ENCODE data around the gene TAAR8.
"Not testable (repeated sequence)": the region's sequence is repeated elsewhere in the genome, so short reads cannot be mapped to it uniquely, and the experiment has no call there.

The TAAR8 gene, protein sequence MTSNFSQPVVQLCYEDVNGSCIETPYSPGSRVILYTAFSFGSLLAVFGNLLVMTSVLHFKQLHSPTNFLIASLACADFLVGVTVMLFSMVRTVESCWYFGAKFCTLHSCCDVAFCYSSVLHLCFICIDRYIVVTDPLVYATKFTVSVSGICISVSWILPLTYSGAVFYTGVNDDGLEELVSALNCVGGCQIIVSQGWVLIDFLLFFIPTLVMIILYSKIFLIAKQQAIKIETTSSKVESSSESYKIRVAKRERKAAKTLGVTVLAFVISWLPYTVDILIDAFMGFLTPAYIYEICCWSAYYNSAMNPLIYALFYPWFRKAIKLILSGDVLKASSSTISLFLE

DNA sequence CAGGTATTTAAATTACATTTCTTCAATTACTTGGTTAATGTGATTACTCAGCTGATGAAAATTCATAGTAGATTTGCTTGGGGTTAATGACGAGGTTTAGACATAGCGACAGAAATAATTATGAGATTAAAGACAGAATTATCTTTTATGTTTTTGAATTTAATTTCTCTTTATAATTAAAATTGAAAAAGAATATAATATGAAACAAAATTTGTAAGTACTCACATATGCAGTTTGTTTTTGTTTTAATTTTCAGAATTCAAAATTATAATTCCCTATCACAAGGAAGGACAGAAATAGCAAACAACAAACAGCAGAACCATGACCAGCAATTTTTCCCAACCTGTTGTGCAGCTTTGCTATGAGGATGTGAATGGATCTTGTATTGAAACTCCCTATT is at the start of gene TAAR8:
Gene TAAR8, plus strand, starts transcription at position 301 of the 400 bp plus-strand sequence. Its CDS starts 21 bp downstream, at position 322.
- DNase-seq = no peak

DNA sequence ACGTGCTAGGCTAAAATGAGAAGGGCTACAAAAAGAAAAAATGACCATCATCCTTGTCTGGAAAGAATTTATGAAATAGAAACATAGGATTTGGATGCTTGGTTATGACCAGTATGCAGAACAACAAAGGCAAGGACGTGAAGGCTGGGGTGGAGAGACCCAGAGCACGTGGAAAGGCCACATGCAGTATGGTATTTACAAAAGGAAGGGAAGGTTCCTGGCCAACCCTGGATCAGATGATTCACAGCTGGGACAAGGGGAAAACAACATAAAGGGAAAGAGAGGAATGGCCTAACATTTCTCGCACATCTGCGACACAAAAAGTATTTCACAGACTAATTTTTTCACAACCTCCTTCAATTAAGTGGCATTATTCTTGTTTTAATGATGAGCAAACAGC is 47.7 kb upstream of the TAAR8 start:
- no peak for DNase-seq

DNA sequence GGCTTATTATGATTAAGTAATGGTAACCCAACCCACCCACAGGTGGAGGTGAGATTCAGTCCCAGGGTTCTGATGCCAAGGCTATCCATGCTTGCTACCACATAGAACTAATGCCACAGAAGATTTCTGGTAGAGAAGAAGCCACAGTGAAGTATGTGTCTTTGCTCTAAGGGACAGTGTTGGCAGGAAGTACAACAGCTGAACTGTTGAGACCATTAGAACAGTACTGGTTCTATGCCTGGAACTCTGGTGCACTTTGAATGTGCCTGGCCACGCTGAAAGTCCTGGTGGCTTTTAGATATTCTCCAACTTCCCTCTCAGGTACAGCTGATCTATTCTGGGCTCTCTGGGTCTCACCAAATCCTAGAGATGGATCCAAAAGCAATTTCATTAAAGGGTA is 47.3 kb upstream of the TAAR8 start:
- DNase-seq = no peak

DNA sequence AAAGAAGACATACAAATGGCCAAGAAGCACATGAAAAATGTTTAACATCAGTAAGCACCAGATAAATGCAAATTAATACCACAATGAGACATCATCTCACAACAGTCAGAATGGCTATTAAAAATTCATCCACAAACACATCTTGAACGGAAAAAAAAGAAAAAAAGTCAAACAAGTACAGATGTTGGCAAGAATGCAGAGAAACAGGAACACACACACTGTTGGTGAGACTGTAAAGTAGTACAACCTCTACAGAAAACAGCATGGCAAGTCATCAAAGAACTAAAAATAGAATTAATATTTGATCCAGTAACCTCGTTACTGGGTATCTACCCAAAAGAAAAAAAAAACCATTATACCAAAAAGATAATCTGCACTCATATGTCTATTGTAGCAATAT is 46.0 kb upstream of the TAAR8 start:
- DNase-seq = no peak

DNA sequence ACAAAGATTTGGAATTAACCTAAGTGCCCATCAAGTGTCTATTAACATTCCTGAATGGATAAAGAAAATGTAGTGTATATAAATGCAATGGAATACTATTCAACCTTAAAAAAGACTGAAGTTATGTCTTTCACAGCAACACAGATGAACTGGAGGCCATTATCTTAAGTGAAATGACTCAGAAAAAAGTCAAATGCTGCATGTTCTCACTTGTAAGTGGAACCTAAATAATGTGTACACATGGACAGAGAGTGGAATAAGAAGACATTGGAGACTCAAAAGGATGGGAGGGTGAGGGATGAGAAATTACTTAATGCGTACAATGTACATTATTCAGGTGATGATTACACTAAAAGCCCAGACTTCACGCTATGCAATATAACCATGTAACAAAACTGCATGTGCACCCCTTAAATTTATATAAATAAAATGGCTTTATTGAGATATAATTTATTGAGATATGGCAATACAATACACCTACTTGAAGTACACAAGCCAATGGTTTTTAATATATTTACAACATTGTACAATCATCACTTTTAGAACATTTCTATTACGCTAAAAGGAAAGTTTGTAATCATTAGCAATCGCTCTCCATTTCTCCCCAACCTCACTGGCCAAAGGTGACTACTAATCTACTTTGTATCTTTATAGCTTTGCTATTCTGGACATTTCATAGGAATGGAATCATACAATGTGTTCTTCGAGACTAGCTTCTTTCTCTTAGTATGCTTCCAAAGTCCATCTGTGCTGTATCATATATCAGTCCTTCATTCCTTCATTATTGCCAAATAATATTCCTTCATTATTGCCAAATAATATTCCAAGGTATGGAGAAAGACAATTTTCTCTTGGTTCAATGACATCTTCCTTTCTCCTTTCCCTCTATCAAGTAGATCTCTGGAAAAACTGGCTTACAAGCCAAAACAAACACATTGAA is 45.3 kb upstream of the TAAR8 start:
- no peak for DNase-seq

DNA sequence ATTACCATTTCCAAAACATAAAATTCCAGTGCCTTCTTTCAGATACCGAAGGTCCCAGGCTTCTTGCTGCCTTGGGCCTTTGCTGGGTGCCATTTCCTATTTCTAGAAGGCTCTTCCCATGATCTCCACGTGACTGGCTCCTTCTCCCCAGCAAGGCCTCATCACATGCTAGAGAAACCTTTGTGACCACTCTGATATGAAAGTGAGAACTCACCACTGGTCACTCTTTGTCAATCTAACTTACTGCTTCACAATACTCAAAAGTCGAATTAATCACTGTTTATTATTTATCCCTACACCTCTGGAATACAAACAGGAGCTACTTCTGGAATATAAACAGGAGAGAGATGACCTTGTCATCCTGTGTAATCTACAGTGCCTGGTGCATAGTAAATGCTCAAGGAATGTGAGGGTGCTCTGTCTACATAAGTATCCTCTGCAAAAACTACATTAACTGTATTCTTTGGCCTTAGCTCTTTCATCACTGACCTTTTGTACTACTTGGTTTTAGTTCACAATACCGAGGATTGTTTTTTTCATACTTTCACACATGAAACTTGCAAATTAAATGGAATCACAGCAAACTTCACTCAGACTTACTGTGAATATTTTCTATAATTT is 41.2 kb upstream of the TAAR8 start:
- DNase-seq = no peak

DNA sequence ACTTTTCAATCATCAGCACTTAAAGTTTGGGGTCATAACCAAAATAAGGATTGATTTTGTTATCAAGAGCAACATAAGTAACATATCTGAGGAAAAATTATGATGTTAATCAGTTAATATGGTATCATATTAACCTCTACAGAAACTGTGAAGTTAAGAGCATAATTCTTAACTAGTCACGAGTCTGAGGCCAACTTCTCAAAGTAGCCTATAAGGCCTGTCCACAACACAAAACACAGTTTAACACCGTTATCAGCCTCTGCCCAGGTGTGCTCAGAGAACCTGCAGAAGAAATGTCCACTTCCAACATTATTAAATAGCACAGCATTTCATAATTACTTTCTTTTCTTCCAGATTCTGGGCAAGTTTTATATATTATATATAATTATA is 40.6 kb upstream of the TAAR8 start:
- DNase-seq = no peak

DNA sequence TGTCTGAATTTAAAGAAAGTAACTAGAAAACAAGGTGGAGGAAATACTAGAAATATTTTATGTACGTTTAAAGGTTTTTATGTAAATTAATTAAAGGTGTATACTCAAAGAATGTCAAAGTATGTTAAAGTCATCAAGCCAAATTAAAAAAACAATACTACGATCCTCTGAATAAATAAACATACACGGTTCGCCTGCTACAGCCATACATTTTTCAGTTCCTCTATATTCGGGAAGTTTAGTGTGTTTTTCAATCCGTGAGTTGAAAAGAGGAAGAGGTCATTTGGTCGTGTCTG is 40.2 kb upstream of the TAAR8 start:
- DNase-seq = no peak

DNA sequence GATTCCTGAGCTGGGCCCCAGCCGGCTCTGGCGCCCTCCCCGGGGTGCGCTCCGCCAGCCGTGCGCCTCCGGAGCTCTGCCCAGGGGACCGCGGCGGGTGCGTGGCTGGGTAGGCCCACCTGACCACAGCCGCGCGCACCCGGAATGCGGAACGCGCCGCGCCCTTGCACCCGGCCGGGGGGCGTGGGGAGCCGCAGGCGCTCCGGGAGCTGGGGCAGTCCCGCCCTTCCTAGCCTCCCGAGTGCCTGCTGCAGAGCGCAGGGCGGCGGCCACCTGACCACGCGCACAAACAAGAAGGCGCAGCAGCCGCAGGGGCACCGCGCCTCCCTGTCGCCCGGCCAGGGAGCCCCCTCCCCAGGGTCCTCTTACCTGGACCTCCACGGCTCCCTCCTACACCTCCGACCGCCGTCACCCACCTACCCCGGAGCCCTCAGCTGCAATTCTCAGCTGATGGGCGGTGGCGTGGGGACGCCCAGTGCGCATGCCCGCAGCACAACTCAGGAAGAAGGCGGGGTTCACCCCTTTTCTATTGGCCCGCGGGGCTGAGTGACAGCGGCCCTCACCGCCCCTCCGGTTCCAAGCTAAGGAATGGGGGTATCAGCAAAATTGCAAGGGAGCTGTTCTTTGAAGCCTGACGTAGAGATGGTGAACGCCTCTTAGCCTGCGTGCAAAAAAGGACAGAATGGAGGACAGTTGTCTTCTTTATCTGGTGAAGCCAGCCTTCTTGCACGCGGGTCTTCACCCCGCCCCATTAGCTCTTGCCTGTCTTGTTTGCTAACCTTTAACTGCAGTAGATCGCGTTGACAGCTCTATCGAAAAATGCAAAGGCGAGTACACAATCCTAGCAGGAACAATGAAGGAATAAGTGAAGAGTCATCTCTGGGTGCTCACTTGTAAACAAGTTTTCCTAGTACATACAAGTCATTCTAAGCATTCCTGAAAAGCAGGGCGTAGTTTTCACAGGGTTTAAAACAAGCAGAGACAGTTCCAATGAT is 39.5 kb upstream of the TAAR8 start, which contains the start of gene STX7:
Gene STX7, minus strand, starts transcription at position 479 of the 995 bp plus-strand sequence. CDS start 9,586 bp downstream, outside the sequence.
- peak; percentile 93 for DNase-seq

DNA sequence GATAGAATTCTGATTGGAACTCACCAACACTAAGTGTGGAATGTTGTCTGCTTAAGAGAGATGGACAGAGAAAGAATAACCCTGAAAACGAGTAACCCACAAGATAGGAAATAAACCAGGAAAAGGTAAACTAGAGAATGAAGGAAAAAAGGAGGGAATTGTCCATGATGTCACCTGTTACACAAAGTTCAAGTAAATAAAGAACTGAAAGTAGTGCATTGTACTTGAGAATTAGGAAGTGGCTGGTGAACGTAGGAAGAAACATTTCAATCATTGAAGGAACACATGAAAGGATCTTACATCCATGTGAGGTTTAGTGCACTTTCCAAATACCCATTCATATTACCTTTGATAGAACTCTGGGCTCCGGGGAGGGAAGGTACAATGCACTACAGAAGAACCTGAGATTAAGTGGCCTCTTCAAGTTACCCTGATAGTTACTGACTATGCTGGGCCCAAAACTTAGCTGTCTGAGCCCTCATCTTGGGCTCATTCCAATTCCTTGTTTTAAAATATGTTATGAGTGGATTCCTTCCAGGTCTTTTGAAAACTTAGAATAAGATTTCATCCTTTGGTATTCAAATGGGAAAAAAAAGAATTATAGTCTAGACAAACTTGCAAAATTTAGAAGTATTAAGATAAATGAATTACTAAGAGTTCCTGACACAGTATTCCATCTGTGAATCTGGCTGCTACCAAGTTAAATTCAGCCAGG is 38.5 kb upstream of the TAAR8 start:
- no peak for DNase-seq

DNA sequence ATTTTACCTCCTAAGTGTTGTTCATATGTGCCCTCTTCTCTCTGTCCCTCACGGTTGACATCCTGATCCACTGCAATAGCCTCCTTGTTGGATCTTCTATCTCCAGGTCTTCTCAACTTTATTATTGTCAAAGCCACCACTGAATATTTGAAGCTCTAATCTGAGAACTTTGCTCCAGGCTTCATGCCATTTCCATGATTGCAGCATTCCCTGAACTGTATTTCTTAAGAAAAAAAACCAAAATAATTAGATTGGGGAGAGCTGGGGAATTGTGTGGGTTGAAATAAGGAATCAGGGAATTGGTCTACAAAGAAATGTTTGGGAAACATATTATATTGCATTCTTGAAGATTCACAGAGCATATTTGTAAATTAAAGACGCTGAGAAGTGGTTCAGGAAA is 37.1 kb upstream of the TAAR8 start:
- no peak for DNase-seq

DNA sequence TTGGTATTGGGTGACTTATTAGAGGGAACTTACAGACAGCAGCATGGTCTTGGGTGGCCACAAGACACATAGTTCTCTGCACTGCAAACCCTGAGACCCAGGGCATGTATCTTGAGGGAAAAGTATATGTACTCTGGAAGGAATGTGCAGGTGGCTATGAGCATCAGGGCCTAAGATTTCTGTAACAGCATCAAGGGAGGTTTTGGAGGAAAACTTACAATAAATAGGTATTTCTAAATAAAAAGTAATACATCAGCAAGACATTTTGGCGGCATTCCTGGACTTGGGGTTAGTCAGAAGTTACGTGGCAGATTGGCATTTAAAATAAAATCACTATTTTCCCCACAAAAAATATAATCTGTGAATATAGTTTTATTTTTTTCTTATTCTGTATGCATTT is 31.5 kb upstream of the TAAR8 start:
- no peak for DNase-seq

DNA sequence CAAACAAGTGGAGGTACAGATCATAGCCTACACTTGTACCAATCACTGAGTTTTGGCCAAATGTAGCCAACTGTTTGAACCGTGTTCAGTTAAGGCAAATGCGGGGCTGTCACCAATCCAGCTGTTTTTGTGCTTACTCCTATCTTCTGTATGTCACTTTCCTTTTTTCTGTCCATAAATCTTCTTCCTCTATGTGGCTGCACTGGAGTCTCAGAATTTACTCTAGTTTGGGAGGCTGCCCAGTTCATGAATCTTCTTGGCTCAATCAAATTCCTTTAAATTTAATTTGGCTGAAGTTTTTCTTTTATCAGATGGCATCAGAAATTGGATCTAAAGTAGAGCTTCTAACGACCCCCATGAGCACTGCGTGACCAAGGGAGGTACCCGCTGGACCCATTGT is 27.8 kb upstream of the TAAR8 start:
- DNase-seq = no peak

DNA sequence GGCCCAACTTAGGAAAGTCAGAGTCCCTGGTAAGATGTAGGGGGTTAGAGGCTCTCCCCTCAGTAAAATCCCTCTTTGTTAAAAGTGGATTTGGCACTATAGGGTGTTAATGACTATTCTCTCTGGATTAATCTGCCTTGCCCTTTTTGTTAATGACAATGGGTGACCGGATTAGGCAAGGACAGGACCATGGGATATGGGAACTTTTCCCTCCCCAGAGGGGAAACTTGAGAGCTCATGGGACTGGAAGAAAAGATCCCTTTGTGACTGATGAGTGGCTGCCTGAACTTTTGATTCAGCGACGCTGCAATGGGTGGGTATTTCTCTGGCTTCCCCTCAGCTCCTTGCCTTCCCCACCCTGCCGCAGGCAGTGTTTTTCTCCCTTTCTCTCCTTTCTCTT is 26.6 kb upstream of the TAAR8 start:
- no peak for DNase-seq

DNA sequence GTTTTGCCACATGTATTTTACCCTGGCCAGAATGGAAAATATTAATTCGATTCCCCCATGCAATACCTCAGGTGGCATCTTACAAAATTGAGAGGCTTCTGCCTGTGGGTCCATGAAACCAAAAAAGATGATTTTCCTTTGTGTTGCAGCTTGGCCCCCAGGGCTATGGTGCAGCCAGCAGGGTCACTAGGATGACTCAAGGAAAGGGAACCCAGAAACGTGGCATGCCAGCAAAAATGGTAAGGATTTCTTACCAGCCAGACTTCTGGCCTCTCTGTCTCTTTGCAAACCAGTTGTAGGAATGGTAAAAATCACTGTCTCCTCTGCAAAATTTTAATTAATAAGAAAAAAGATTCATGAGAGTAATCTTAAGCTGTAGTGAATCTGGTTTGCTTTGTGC is 26.0 kb upstream of the TAAR8 start:
- no peak for DNase-seq

DNA sequence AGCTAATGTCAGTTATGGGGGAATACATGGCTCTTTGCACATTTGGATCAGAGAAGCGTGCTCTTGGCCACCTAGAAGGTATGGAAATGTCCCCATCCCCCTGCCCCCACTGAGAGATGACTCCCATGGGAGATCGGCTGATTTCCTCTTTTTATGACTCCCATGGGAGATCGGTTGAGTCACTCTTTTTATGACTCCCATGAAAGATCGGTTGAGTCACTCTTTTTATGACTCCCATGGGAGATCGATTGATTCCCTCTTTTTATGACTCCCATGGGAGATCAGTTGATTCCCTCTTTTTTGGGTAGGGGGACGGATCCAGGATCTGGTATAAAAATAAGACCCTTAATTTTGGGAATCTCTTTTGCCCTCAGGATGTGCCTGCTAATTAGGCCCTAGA is 24.7 kb upstream of the TAAR8 start:
- peak; percentile 55 for DNase-seq

DNA sequence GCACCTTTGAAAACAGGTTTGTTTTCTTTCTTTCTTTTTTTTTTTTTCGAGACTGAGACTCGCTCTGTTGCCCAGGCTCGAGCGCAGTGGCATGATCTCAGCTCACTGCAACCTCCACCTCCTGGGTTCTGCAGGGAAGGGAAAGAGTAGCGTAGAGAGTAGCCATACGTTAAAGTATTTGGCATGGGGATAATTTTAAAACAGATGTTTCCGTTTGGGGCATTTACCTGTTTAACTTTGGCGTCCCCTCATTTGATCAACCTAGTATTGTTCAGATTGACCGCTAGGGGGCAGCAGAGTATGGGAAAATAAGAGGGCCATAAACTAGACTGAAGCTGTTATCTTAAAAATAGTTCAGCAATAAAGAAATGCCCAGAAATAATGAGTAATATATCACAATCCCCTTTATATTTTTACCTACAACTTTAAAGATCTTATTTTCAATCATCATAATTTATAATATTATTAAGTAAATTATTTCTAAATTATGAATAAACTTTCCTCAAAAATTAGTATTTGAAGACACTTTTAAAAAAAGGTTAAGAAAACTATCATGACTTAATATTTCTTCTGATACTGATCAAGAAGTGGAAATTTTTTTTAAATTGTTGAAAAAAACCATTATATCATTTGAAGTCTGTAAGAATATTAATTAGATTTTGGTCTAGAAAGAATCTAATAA is 22.0 kb upstream of the TAAR8 start:
- DNase-seq = peak; percentile 74

DNA sequence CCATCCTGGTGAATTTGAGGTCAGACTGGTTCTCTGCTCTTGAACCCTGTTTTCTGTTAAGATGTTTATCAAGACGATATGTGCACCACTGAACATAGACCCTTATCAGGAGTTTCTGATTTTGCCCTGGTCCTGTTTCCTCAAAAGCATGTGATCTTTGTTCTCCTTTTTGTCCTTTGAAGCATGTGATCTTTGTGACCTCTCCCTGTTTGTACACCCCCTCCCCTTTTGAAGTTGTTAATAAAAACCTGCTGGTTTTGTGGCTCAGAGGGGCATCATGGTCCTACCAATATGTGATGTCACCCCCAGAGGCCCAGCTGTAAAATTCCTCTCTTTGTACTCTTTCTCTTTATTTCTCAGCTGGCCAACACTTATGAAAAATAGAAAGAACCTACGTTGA is 17.9 kb upstream of the TAAR8 start:
- not testable (repeated sequence) for DNase-seq

DNA sequence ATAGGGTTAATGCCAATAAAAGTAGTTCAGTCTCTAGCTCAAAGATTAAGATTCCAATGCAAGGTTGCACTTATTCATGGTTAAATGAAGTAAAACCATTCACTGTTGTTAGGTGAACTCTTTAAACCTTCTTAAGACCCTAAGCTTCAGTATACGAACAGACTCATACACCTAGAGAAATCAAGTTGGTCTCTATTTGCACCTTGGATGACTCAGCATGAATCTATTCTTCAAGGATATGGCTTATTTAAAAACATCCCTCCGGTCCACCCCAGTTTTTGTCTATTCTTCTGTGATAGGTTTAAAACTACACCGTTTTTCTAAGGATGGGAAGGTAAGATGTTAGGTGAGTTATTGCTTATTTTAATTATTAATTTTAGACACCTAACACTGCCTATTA is 15.3 kb upstream of the TAAR8 start:
- no peak for DNase-seq

DNA sequence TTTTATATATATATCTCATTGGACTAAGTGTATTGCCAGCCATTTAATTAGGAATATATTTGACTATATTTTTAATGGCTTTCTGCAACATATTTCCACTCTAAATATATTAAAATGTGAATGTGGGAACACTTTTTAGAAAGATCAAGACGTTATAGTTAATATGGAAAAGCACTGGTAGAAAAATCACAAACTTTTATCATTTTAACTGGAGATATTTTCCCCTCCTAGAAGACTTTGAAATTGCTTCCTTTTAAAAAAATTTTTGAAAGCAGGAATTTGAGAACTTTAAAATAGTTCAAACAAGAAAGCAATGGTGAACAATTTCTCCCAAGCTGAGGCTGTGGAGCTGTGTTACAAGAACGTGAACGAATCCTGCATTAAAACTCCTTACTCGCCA is 14.5 kb upstream of the TAAR8 start, which contains the start of gene TAAR9:
Gene TAAR9, plus strand, starts transcription at position 301 of the 400 bp plus-strand sequence. Its CDS starts 13 bp downstream, at position 314.
- no peak for DNase-seq

DNA sequence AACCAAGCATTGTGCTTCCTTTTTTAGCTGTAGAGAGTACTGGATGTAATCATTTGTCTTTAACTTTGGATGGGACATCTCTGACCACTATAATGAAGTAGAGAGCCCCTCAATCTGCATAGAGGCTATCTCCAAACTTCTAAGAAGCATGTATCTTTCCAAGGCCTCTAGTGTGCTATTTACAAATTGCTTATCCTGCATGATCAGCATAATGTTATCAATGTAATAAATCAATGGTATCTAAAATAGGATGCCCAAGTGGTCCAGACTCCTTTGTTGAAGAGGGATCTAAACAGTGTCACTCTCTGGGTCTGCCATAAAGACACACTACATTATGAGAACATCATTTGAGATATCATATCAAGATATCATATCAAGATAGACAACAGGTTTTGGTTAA is 7.6 kb upstream of the TAAR8 start:
- DNase-seq = no peak

Measured in NCI-H69 (cell line).